GM12873 (cell line): ENCODE measurements around the gene ELK1.
A peak's percentile ranks its signal among the peaks of the same experiment; 100 is the strongest.

ENCODE experiments used
- TF ChIP-seq, protein P1 (sequence below): IDR thresholded peaks from 2 replicates; pipeline ENCODE4 v1.5.1; 2012; ENCODE audit warnings: low read depth, mild to moderate bottlenecking, moderate library complexity, low read length, control low read depth; ENCODE audit not compliant: insufficient read depth; ENCODE audit errors: missing control alignments

Gene ELK1

DNA sequence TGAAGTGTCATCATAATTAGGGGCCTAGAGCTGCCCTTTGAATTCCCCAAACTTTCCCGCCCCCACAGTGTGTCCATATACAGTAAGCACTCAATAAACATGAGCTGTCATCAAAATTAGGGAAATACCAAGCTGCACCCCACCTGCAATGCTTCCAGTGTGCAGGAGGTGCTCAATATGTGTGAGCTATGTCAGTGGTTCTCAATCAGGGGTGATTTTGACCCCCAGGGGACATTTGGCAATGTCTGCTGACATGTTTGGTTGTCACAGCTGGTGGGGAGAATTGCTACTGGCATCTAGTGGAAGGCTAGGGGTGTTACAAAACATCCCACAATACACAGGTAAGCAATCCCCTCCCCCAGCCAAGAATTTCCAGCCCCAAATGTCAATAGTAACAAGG is 21.4 kb downstream of the ELK1 start:
- TF ChIP-seq, protein P1, sequence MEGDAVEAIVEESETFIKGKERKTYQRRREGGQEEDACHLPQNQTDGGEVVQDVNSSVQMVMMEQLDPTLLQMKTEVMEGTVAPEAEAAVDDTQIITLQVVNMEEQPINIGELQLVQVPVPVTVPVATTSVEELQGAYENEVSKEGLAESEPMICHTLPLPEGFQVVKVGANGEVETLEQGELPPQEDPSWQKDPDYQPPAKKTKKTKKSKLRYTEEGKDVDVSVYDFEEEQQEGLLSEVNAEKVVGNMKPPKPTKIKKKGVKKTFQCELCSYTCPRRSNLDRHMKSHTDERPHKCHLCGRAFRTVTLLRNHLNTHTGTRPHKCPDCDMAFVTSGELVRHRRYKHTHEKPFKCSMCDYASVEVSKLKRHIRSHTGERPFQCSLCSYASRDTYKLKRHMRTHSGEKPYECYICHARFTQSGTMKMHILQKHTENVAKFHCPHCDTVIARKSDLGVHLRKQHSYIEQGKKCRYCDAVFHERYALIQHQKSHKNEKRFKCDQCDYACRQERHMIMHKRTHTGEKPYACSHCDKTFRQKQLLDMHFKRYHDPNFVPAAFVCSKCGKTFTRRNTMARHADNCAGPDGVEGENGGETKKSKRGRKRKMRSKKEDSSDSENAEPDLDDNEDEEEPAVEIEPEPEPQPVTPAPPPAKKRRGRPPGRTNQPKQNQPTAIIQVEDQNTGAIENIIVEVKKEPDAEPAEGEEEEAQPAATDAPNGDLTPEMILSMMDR: peak; percentile 47

DNA sequence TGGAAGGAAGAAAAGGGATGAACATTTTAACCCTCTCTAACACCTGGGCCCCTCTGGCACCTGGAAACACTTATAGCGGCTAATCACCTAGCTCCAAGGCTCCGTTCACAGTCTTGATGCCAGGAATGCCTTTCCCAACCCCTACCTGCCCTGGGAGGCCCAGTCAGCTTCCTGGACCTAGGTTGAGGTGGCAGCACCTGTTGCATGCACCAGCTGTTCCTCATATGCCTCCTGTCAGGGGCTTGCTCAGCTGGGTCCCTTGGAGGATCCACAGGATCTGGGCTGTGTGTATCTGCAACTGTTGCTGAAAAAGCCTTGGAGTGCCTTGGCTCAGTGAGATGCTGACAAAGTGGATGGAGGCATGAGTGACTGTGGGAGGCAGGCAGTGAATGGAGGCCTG is 25.0 kb downstream of the ELK1 start:
- TF ChIP-seq, protein P1: no peak

DNA sequence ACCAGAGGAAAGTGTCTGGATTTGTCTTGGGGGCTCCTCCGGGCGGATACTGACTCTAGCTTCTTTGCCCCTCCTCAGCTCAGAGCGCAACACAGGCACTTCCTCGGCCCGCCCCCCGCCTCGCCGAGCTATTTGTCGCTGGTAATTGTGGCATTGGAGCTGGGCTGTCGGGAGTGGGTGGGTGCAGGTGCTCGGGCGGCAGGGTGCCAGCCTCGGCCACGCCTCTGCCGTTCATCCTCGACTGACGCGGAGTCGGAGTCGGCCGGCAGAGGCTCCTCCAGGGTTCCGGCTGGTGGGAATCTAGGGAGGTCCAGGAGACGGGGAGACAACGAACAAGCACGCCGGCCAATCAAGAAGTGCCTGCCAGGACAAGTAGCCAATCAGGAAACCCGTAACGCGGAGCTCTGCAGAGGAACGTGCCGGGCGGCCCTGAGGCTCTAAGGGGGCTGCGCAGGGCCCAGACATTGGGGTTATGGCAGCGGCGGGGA is 26.8 kb downstream of the ELK1 start:
- TF ChIP-seq, protein P1: no peak

DNA sequence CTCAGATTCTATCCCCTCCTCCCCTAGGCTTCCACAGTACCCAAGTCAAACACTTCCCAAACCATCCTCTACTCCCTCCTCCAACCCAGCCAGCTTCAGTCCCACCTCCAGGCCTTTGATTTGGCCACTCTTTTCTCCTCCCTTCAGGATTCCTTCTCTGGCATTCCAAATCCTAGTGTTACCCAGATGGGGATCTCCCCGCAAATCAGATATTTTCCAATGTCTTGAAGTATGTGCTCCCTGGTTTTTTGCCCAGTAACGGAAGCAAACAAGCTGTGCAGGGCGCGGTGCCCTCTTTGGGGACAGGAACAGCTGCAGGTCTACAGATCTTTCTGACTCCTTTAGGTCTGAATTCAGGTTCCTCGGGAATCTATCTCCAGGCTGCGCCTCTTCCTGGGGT is 28.5 kb downstream of the ELK1 start:
- TF ChIP-seq, protein P1: no peak

DNA sequence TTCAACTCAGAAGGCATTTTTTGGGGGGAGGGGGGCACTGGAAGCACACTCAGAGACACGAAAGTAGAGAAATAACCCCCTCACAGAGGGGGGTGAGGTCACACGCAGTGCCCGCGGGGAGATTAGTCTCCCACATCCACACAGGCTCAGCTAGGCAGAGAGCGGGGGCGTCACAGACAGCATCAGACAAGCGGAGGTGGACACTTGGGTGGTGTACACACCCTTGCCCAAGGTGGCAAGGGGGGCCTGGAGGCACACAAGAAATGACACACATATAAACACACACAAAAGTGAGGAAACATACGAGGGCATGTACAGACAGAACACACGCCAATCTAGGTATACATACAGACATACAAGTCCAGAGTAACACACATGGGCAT is 30.1 kb downstream of the ELK1 start:
- TF ChIP-seq, protein P1: no peak

DNA sequence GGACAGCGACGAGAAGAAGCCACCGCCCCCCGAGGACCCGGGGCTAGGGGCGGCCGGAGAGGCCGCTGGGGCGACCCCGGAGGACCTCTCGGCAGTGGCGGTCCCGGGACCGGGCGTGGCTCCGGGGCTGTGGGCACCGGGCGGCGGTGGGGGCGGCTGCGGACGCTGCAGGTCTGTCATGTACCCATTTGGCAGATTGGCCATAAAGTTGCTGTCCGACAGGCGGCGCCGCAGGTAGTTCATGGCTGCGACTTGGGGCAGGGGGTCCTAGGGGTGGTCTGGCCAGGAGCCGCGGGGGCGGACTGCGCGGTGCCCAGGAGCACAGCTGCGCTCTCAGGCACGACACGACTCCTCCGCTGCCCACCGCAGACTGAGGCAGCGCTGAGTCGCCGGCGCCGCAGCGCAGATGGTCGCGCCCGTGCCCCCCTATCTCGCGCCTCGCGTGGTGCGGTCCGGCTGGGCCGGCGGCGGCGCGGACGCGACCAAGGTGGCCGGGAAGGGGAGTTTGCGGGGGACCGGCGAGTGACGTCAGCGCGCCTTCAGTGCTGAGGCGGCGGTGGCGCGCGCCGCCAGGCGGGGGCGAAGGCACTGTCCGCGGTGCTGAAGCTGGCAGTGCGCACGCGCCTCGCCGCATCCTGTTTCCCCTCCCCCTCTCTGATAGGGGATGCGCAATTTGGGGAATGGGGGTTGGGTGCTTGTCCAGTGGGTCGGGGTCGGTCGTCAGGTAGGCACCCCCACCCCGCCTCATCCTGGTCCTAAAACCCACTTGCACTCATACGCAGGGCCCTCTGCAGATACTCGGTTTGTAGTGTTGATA is 30.7 kb downstream of the ELK1 start, which contains the start of gene SYN1:
TSS of gene SYN1 (minus strand) at position 372 of the 817 bp plus-strand sequence. CDS start at position 243, 129 bp downstream.
- TF ChIP-seq, protein P1: peak; percentile 32

DNA sequence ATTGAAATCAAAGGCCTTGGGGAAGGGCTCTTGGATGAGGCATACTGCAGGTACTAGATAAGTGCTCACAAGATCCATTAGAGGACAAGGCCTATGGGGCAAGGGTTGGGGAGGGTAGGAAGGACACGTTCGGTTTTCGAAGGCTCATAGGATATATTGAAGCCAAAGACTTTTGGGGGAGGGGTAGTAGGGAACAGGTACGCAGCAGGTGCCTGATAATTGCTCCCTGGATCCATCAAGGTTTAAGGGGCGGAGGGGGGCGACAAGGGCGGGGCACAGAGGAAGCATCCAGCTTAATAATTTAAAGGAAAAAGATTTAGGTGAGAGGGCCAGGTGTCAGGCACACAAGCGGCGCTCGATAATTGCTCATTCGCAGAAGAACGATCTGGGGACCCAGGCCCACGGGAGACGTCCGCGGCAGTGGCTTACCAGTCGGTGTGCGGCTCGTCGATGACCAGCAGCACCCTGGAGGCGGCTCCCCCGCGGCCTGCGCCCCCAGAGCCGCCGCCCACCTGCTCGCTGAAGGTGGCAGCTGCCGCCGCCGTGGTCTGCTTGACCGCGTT is 31.4 kb downstream of the ELK1 start:
- TF ChIP-seq, protein P1: no peak
